IMR-90 (cell line): ENCODE data around the gene LRRC58. TPM values are rescaled to one million over a fixed set of nuclear protein-coding genes. Genes with fewer than 3 reads are reported as not detected.

Experiments
- ATAC-seq: fragments of 200-7000 bp; cut with Tn5 transposase; 2 replicates; pipeline ENCODE4 v1.9.1; 2020; ENCODE audit warnings: low read depth, mild to moderate bottlenecking, moderate library complexity
- BruUV-seq: library from RNA; stranded (reverse); fragments of 400-500 nt; replicated peaks from 2 replicates; lab custom pipeline; 2021; lab: Mats Ljungman, UMichigan
- CTCF ChIA-PET: fragments of 300-600 bp; formaldehyde crosslinking; extraction: SDS; loops from one replicate; lab custom pipeline; 2021; ENCODE audit warnings: antibody characterized with exemption; lab: Yijun Ruan, JAX
- POLR2A ChIA-PET: fragments of 300-600 bp; sonication (Branson Sonifier 250); formaldehyde crosslinking; loops from one replicate; lab custom pipeline; 2022; ENCODE audit warnings: antibody characterized with exemption; ENCODE audit not compliant: unreplicated experiment; lab: Charles Lee
- DNase-seq: peaks from one replicate; pipeline ENCODE4 v3.0.0; 2013
- H2AFZ ChIP-seq: replicated peaks from 2 replicates; pipeline ENCODE3; 2013; ENCODE audit warnings: low read length, mild to moderate bottlenecking; ENCODE audit not compliant: poor library complexity
- H2AK5ac ChIP-seq: 2 replicates; pipeline ENCODE4 v1.6.1; 2013; ENCODE audit warnings: low read depth, low read length, inconsistent platforms
- H2AK9ac ChIP-seq: replicated peaks from 2 replicates; pipeline ENCODE3; 2013; ENCODE audit warnings: mild to moderate bottlenecking, low read depth, low read length, moderate library complexity; ENCODE audit not compliant: poor library complexity
- H2BK120ac ChIP-seq: 2 replicates; pipeline ENCODE4 v1.6.1; 2013; ENCODE audit warnings: low read depth, low read length, inconsistent platforms
- H2BK15ac ChIP-seq: 3 replicates; pipeline ENCODE4 v1.6.1; 2013; ENCODE audit warnings: low read depth, low read length, inconsistent platforms
- H2BK20ac ChIP-seq: 2 replicates; pipeline ENCODE4 v1.6.1; 2013; ENCODE audit warnings: low read depth, mild to moderate bottlenecking, inconsistent platforms, low read length, moderate library complexity
- H2BK5ac ChIP-seq: 2 replicates; pipeline ENCODE4 v1.6.1; 2013; ENCODE audit warnings: mild to moderate bottlenecking, low read depth, low read length, inconsistent platforms; ENCODE audit not compliant: poor library complexity, severe bottlenecking
- H3K14ac ChIP-seq: replicated peaks from 2 replicates; pipeline ENCODE4 v1.6.1; 2013; ENCODE audit warnings: low read depth, low read length, inconsistent platforms
- H3K18ac ChIP-seq: 2 replicates; pipeline ENCODE4 v1.6.1; 2013; ENCODE audit warnings: low read depth, low read length, control low read depth
- H3K23ac ChIP-seq: 2 replicates; pipeline ENCODE4 v1.6.1; 2013; ENCODE audit warnings: low read depth, low read length, inconsistent platforms
- H3K27ac ChIP-seq: 2 replicates; pipeline ENCODE4 v1.5.1; 2013; ENCODE audit warnings: mild to moderate bottlenecking, control low read depth, low read length; ENCODE audit not compliant: insufficient read depth
- H3K27me3 ChIP-seq: 2 replicates; pipeline ENCODE4 v1.6.1; 2013; ENCODE audit warnings: low read length; ENCODE audit not compliant: control insufficient read depth, insufficient read depth
- H3K36me3 ChIP-seq: 2 replicates; pipeline ENCODE4 v1.6.1; 2013; ENCODE audit warnings: low read length, mixed read lengths; ENCODE audit not compliant: control insufficient read depth, insufficient read depth
- H3K4ac ChIP-seq: 2 replicates; pipeline ENCODE4 v1.6.1; 2013; ENCODE audit warnings: low read depth, low read length, inconsistent platforms
- H3K4me1 ChIP-seq: 2 replicates; pipeline ENCODE4 v1.6.1; 2013; ENCODE audit warnings: low read length, mixed read lengths; ENCODE audit not compliant: control insufficient read depth, insufficient read depth
- H3K4me2 ChIP-seq: 2 replicates; pipeline ENCODE4 v1.6.1; 2013; ENCODE audit warnings: low read depth, mild to moderate bottlenecking, control low read depth, low read length, moderate library complexity
- H3K4me3 ChIP-seq: 2 replicates; pipeline ENCODE4 v1.5.1; 2013; ENCODE audit warnings: low read depth, mild to moderate bottlenecking, control low read depth, low read length, moderate library complexity; ENCODE audit not compliant: insufficient read depth
- H3K56ac ChIP-seq: 2 replicates; pipeline ENCODE4 v1.6.1; 2013; ENCODE audit warnings: low read length, inconsistent platforms; ENCODE audit not compliant: insufficient read depth; ENCODE audit errors: extremely low read depth
- H3K79me1 ChIP-seq, 2 experiments: 2 replicates each; pipeline ENCODE4 v1.6.1; 2013; ENCODE audit warnings: low read length in 2 of 2, inconsistent platforms in 1 of 2, low read depth in 1 of 2
- H3K9ac ChIP-seq: 2 replicates; pipeline ENCODE4 v1.6.1; 2013; ENCODE audit warnings: low read depth, low read length, control low read depth
- H3K9me1 ChIP-seq: 2 replicates; pipeline ENCODE4 v1.6.1; 2013; ENCODE audit warnings: low read length, inconsistent platforms; ENCODE audit not compliant: insufficient read depth
- H3K9me3 ChIP-seq: 2 replicates; pipeline ENCODE4 v1.6.1; 2013; ENCODE audit warnings: low read length; ENCODE audit not compliant: control insufficient read depth, insufficient read depth
- H4K20me1 ChIP-seq: 2 replicates; pipeline ENCODE4 v1.6.1; 2013; ENCODE audit warnings: low read length, inconsistent platforms; ENCODE audit not compliant: insufficient read depth
- H4K5ac ChIP-seq: 2 replicates; pipeline ENCODE4 v1.6.1; 2013; ENCODE audit warnings: mild to moderate bottlenecking, low read depth, low read length, control low read depth
- H4K8ac ChIP-seq, 2 experiments: 2 replicates each; pipeline ENCODE4 v1.6.1; 2013; ENCODE audit warnings: low read depth in 2 of 2, low read length in 2 of 2, control low read depth in 1 of 2, inconsistent platforms in 1 of 2
- H4K91ac ChIP-seq: 2 replicates; pipeline ENCODE4 v1.6.1; 2013; ENCODE audit warnings: low read depth, low read length, inconsistent platforms; ENCODE audit not compliant: insufficient read depth
- BHLHE40 ChIP-seq: fragments of 150-350 bp; IDR thresholded peaks from 2 replicates; pipeline ENCODE4 v1.6.1; 2016; ENCODE audit warnings: mild to moderate bottlenecking, low read depth, low read length
- CEBPB ChIP-seq: IDR thresholded peaks from 2 replicates; pipeline ENCODE4 v1.6.1; 2012; ENCODE audit warnings: low read depth, low read length, improper control_type of control experiment
- CHD1 ChIP-seq: IDR thresholded peaks from 2 replicates; pipeline ENCODE4 v1.6.1; 2012; ENCODE audit warnings: low read depth, low read length, improper control_type of control experiment
- CTCF ChIP-seq: conservative IDR thresholded peaks from 2 replicates; pipeline ENCODE4 v1.5.1; 2012; ENCODE audit warnings: mild to moderate bottlenecking, low read depth, low read length, improper control_type of control experiment
- ELK1 ChIP-seq: fragments of 150-350 bp; IDR thresholded peaks from 2 replicates; pipeline ENCODE4 v1.6.1; 2016; ENCODE audit warnings: low read depth, mild to moderate bottlenecking, low read length, moderate library complexity, borderline replicate concordance
- FOS ChIP-seq: fragments of 150-350 bp; IDR thresholded peaks from 2 replicates; pipeline ENCODE4 v1.6.1; 2016; ENCODE audit warnings: low read depth, low read length
- MAFK ChIP-seq: IDR thresholded peaks from 2 replicates; pipeline ENCODE4 v1.6.1; 2012; ENCODE audit warnings: low read depth, low read length, improper control_type of control experiment
- MAZ ChIP-seq: IDR thresholded peaks from 2 replicates; pipeline ENCODE4 v1.6.1; 2012; ENCODE audit warnings: low read depth, mild to moderate bottlenecking, low read length, improper control_type of control experiment, moderate library complexity, borderline replicate concordance
- MXI1 ChIP-seq: IDR thresholded peaks from 2 replicates; pipeline ENCODE4 v1.6.1; 2012; ENCODE audit warnings: low read depth, mild to moderate bottlenecking, low read length, moderate library complexity, borderline replicate concordance
- NFE2L2 ChIP-seq: fragments of 150-350 bp; IDR thresholded peaks from 2 replicates; pipeline ENCODE4 v1.6.1; 2016; ENCODE audit warnings: low read depth, mild to moderate bottlenecking, low read length
- POLR2A ChIP-seq: IDR thresholded peaks from 2 replicates; pipeline ENCODE4 v1.6.1; 2012; ENCODE audit warnings: mild to moderate bottlenecking, low read depth, low read length
- RAD21 ChIP-seq: IDR thresholded peaks from 2 replicates; pipeline ENCODE4 v1.6.1; 2012; ENCODE audit warnings: low read length, improper control_type of control experiment
- RCOR1 ChIP-seq: IDR thresholded peaks from 2 replicates; pipeline ENCODE4 v1.6.1; 2012; ENCODE audit warnings: mild to moderate bottlenecking, low read length, improper control_type of control experiment; ENCODE audit not compliant: insufficient replicate concordance
- RFX5 ChIP-seq: IDR thresholded peaks from 2 replicates; pipeline ENCODE4 v1.8.0; 2012; ENCODE audit warnings: low read depth, mild to moderate bottlenecking, low read length, moderate library complexity
- SMC3 ChIP-seq: fragments of 150-350 bp; IDR thresholded peaks from 2 replicates; pipeline ENCODE4 v1.6.1; 2016; ENCODE audit warnings: low read depth, mild to moderate bottlenecking, antibody characterized with exemption, low read length, moderate library complexity
- USF2 ChIP-seq: fragments of 150-350 bp; IDR thresholded peaks from 2 replicates; pipeline ENCODE4 v1.6.1; 2017; ENCODE audit warnings: mild to moderate bottlenecking, antibody characterized with exemption, low read length, low read depth
- WGBS, 2 experiments: methylation state at CpG; one replicate each; pipeline versions ENCODE4 v1.1.5 to v1.1.7; 2013; ENCODE audit warnings: missing lambda C conversion rate in 2 of 2; ENCODE audit not compliant: insufficient read length in 1 of 2; ENCODE audit errors: extremely low coverage in 2 of 2; 5-methylcytosine and 5-hydroxymethylcytosine counted together
- dilution Hi-C: fragments of 300-500 bp; cut with HindIII; formaldehyde crosslinking; loops from one replicate; pipeline ENCODE4 v1.14.3; 2018; ENCODE audit warnings: low sequenced_read_pairs; ENCODE audit not compliant: unreplicated experiment
- in situ Hi-C: fragments of 300-500 bp; cut with MboI; formaldehyde crosslinking; loops from 3 replicates; pipeline ENCODE4 v1.14.3; 2019; ENCODE audit warnings: low sequenced_read_pairs, inconsistent platforms, mixed read lengths
- intact Hi-C: fragments of 100-400 bp; cut with micrococcal nuclease; formaldehyde crosslinking; loops from 2 replicates; pipeline ENCODE4 v1.10.0; 2022
- polyA plus RNA-seq, 3 experiments: library from polyadenylated mRNA; depleted of rRNA; stranded (reverse); fragments of >200 nt; gene quantifications; 2 replicates each; pipeline ENCODE4 v1.2.3, GENCODE V29; 2012; ENCODE audit warnings: low replicate concordance in 1 of 3
- total RNA-seq: library from RNA; depleted of rRNA; stranded (reverse); fragments of >200 nt; gene quantifications from 2 replicates; pipeline ENCODE4 v1.2.3, GENCODE V29; 2012

Gene LRRC58
- total and polyA plus RNA-seq, 2 of the 4 experiments (the other 2 are of a cell fraction) = 5.0 to 13.4 TPM

- in situ Hi-C loops = no loop called here
These were observed 10.6 kb downstream of the LRRC58 start for GRCh38 chr3:120338517-120338916.

More at GRCh38 chr3:120338517-120338916, 10.6 kb downstream of the LRRC58 start:
- Histone ChIP-seq H3K9ac (no peak overlapping the region), H3K4me1 (0 out of 2 replicates have a peak, but pooled peaks cover 2% of the 10 kb centered on the region), H2AFZ (no peak overlapping the region), H2AK9ac (no peak overlapping the region), H2BK20ac (no peak overlapping the region), H4K20me1 (peaks cover 18% of the 10 kb centered on the region), H3K56ac (no peak overlapping the region), H2BK5ac (no peak overlapping the region), H2BK15ac (no peak overlapping the region), H3K79me1 (peaks cover 10 to 23% of the 10 kb centered on the region in 2 experiments; a peak in 3 of 4 replicates), H3K4me2 (no peak overlapping the region), H3K9me1 (no peaks in the 10 kb centered on the region), H2AK5ac (no peak overlapping the region), H4K8ac (no peak overlapping the region), H3K9me3 (no peaks in the 10 kb centered on the region; the same call in 1 of the 2 replicates), H3K27ac (no peak overlapping the region), H4K5ac (no peak overlapping the region), H3K4ac (no peak overlapping the region), H3K23ac (no peak overlapping the region), H3K36me3 (peaks cover 3% of the 10 kb centered on the region; the same call in 1 of the 2 replicates), H4K91ac (no peak overlapping the region), H3K4me3 (no peak overlapping the region), H3K18ac (no peak overlapping the region), H3K27me3 (no peaks in the 10 kb centered on the region), H3K14ac (no peak overlapping the region), H2BK120ac (no peak overlapping the region)
- 100% methylated on average over 1 of the region's 1 CpG; no CpG with 5 or more reads in 1 of the 2 experiments for WGBS, 2 experiments
- ChIA-PET CTCF (no interaction called here), POLR2A (no interaction called here)
- DNase-seq (no peak), ATAC-seq (no peak)
- intact Hi-C loops (no loop called here), dilution Hi-C loops (no loop called here)
- TF ChIP-seq RCOR1 = no peak
- no peak for TF ChIP-seq POLR2A
- TF ChIP-seq RFX5 = no peak
- no peak for TF ChIP-seq USF2
- no peak for TF ChIP-seq MXI1
- TF ChIP-seq BHLHE40 = no peak
- no peak for TF ChIP-seq CHD1
- no peak for TF ChIP-seq FOS
- TF ChIP-seq CEBPB = no peak
- TF ChIP-seq MAFK = no peak
- TF ChIP-seq SMC3 = no peak
- TF ChIP-seq MAZ = no peak
- TF ChIP-seq RAD21 = no peak
- no peak for TF ChIP-seq ELK1
- TF ChIP-seq NFE2L2 = no peak
- no peak for TF ChIP-seq CTCF
- BruUV-seq = no TSS peak
